Endothelial cell of umbilical vein (primary cell): ENCODE results near the gene MOB1B. TPM values are rescaled to one million over a fixed set of nuclear protein-coding genes. Genes with fewer than 3 reads are reported as not detected.
"Not testable (repeated sequence)": the region's sequence is repeated elsewhere in the genome, so short reads cannot be mapped to it uniquely, and the experiment has no call there.

Experiments used
- BruUV-seq: library from RNA; stranded (reverse); fragments of 400-500 nt; replicated peaks from 2 replicates; lab custom pipeline; 2021; lab: Mats Ljungman, UMichigan
- CTCF ChIA-PET: fragments of 300-600, 350-600 bp; sonication (Branson Sonifier 250); formaldehyde crosslinking; loops from one replicate; lab custom pipeline; 2021; ENCODE audit warnings: antibody characterized with exemption, inconsistent platforms; lab: Charles Lee
- POLR2A ChIA-PET: fragments of 300-600, 350-600 bp; sonication (Branson Sonifier 250); formaldehyde crosslinking; loops from one replicate; lab custom pipeline; 2021; ENCODE audit warnings: antibody characterized with exemption, inconsistent platforms; lab: Charles Lee
- DNase-seq: peaks from one replicate; pipeline ENCODE4 v3.0.0-alpha.2; 2011; ENCODE audit warnings: low read depth, low spot score
- FAIRE-seq: peaks from 2 replicates; lab custom pipeline; 2011; peaks lifted over from hg19 to GRCh38; lab: Jason Lieb, UNC
- H2AFZ ChIP-seq: 2 replicates; pipeline ENCODE4 v1.6.0; 2012; ENCODE audit warnings: low read depth, low read length, control low read depth, inconsistent platforms
- H3K27ac ChIP-seq: 2 replicates; pipeline ENCODE4 v1.5.1; 2011; ENCODE audit warnings: low read depth, mild to moderate bottlenecking, control low read depth, low read length, moderate library complexity; ENCODE audit not compliant: insufficient read depth
- H3K27me3 ChIP-seq, 2 experiments: 2 replicates each; pipeline versions ENCODE4 v1.6.0 to v1.6.1; 2011; ENCODE audit warnings: low read length in 2 of 2, mixed read lengths in 1 of 2; ENCODE audit not compliant: control insufficient read depth in 2 of 2, insufficient read depth in 2 of 2
- H3K36me3 ChIP-seq, 2 experiments: 2 replicates in 1 of 2; 3 replicates in 1 of 2; pipeline ENCODE4 v1.5.1; 2011; ENCODE audit warnings: low read length in 2 of 2, mild to moderate bottlenecking in 1 of 2, moderate library complexity in 1 of 2; ENCODE audit not compliant: control insufficient read depth in 2 of 2, insufficient read depth in 2 of 2; ENCODE audit errors: extremely low read depth in 1 of 2
- H3K4me1 ChIP-seq: 3 replicates; pipeline ENCODE4 v1.5.1; 2011; ENCODE audit warnings: mild to moderate bottlenecking, low read length; ENCODE audit not compliant: control insufficient read depth, insufficient read depth; ENCODE audit errors: extremely low read depth
- H3K4me2 ChIP-seq: 2 replicates; pipeline ENCODE4 v1.6.1; 2011; ENCODE audit warnings: low read length, control low read depth, mixed read lengths; ENCODE audit not compliant: insufficient read depth
- H3K4me3 ChIP-seq, 3 experiments: fragments of 200-600 bp in 1 of 3; sonication (generic), shearing (Covaris generic) in 1 of 3; replicated peaks in 1 of 3; 2 replicates each; pipeline ENCODE4 v1.5.1; 2011 to 2016; ENCODE audit warnings: control low read depth in 3 of 3, low read length in 3 of 3, mild to moderate bottlenecking in 2 of 3, inconsistent platforms in 1 of 3, low read depth in 1 of 3, moderate library complexity in 1 of 3; ENCODE audit not compliant: insufficient read depth in 1 of 3
- H3K79me2 ChIP-seq: 2 replicates; pipeline ENCODE4 v1.6.0; 2012; ENCODE audit warnings: low read length, inconsistent platforms; ENCODE audit not compliant: control insufficient read depth, insufficient read depth
- H3K9ac ChIP-seq: replicated peaks from 2 replicates; pipeline ENCODE3; 2011; ENCODE audit warnings: low read length, control low read depth; ENCODE audit not compliant: insufficient read depth; ENCODE audit errors: extremely low read depth
- H3K9me1 ChIP-seq: replicated peaks from 3 replicates; pipeline ENCODE4 v1.6.0; 2011; ENCODE audit warnings: mild to moderate bottlenecking, low read length; ENCODE audit not compliant: control insufficient read depth, insufficient read depth; ENCODE audit errors: extremely low read depth
- H3K9me3 ChIP-seq: replicated peaks from 2 replicates; pipeline ENCODE4 v1.5.1; 2012; ENCODE audit warnings: low read length, inconsistent platforms; ENCODE audit not compliant: control insufficient read depth, insufficient read depth
- H4K20me1 ChIP-seq: replicated peaks from 2 replicates; pipeline ENCODE3; 2011; ENCODE audit warnings: mild to moderate bottlenecking, low read length; ENCODE audit not compliant: control insufficient read depth, insufficient read depth; ENCODE audit errors: extremely low read depth
- CTCF ChIP-seq, 2 donors: IDR thresholded peaks; 1 replicate in 1 of 2; 2 replicates in 1 of 2; pipeline ENCODE4 v1.5.1; 2011; ENCODE audit warnings: low read length in 2 of 2, mild to moderate bottlenecking in 2 of 2, moderate library complexity in 2 of 2, control low read depth in 1 of 2, inconsistent platforms in 1 of 2, low read depth in 1 of 2; ENCODE audit not compliant: insufficient read depth in 1 of 2; ENCODE audit errors: extremely low read depth in 1 of 2
- EZH2 ChIP-seq: IDR thresholded peaks from 2 replicates; pipeline ENCODE4 v1.6.1; 2012; ENCODE audit warnings: borderline replicate concordance, low read depth, mild to moderate bottlenecking, moderate library complexity, low read length, inconsistent platforms; ENCODE audit not compliant: severe bottlenecking
- FOS ChIP-seq: IDR thresholded peaks from 2 replicates; pipeline ENCODE4 v1.6.1; 2011; ENCODE audit warnings: mild to moderate bottlenecking, low read length, moderate library complexity, borderline replicate concordance; ENCODE audit not compliant: insufficient read depth
- GATA2 ChIP-seq: IDR thresholded peaks from 2 replicates; pipeline ENCODE4 v1.7.0; 2011; ENCODE audit warnings: low read depth, mild to moderate bottlenecking, moderate library complexity, mixed read lengths, low read length; ENCODE audit not compliant: insufficient read length, insufficient read depth
- MAX ChIP-seq: IDR thresholded peaks from 2 replicates; pipeline ENCODE4 v1.6.1; 2011; ENCODE audit not compliant: insufficient read depth, insufficient read length
- MYC ChIP-seq: IDR thresholded peaks from one replicate; pipeline ENCODE4 v1.6.1; 2011; ENCODE audit warnings: mild to moderate bottlenecking, low read depth, low read length
- POLR2A ChIP-seq: IDR thresholded peaks from 2 replicates; pipeline ENCODE4 v1.6.1; 2012; ENCODE audit warnings: low read depth, mild to moderate bottlenecking, control low read depth, low read length
- POLR2AphosphoS5 ChIP-seq: IDR thresholded peaks from 2 replicates; pipeline ENCODE4 v1.6.1; 2012; ENCODE audit warnings: low read depth, mild to moderate bottlenecking, control low read depth, low read length, moderate library complexity; ENCODE audit not compliant: insufficient read depth
- dilution Hi-C: fragments of 300-500 bp; cut with MboI; formaldehyde crosslinking; loops from one replicate; pipeline ENCODE4 v1.15.0; 2019; ENCODE audit warnings: low sequenced_read_pairs; ENCODE audit not compliant: extremely low pct_ligation_motif_present
- intact Hi-C: fragments of 100-400 bp; cut with micrococcal nuclease; formaldehyde crosslinking; loops from one replicate; pipeline ENCODE4 v1.10.0; 2022
- polyA plus RNA-seq, 4 experiments: library from polyadenylated mRNA; depleted of rRNA in 3 of 4; stranded (reverse) in 3 of 4; unstranded in 1 of 4; fragments of >200 nt; gene quantifications; 2 replicates each; pipeline versions ENCODE4 v1.2.1 to v1.2.3, GENCODE V29; 2011 to 2012; ENCODE audit warnings: missing spikeins in 1 of 4
- total RNA-seq: library from RNA; stranded (reverse); gene quantifications from 2 replicates; pipeline ENCODE4 v1.2.3, GENCODE V29; 2021

MOB1B gene
- total and polyA plus RNA-seq, 2 donors (not counting 3 experiments of a cell fraction or from before 2014, with no cell fraction given): 4.3 to 23.9 TPM

- Histone ChIP-seq H2AFZ (no peak overlapping the region), H3K4me3 (no peak overlapping the region), H3K36me3 (peaks cover 0 to 3% of the 10 kb centered on the region in 2 experiments), H3K4me1 (peaks cover 2% of the 10 kb centered on the region), H4K20me1 (no peaks in the 10 kb centered on the region), H3K9me3 (no peaks in the 10 kb centered on the region), H3K27me3 (no peaks in the 10 kb centered on the region), H3K9me1 (no peaks in the 10 kb centered on the region), H3K27ac (no peak overlapping the region), H3K4me2 (no peak overlapping the region), H3K9ac (no peak overlapping the region), H3K79me2 (peaks cover 18% of the 10 kb centered on the region)
- ChIA-PET POLR2A (no interaction called here), CTCF (interaction anchor here (2.3 to 3.5 kb wide), 2 partner anchors 361 to 411 kb away, joined by 30 to 78 read pairs; no protein-coding TSS in a partner anchor)
- FAIRE-seq (no peak), DNase-seq (no peak)
- no TSS peak for BruUV-seq
- TF ChIP-seq MYC (no peak), POLR2A (no peak), FOS (no peak), EZH2 (no peak), CTCF (IDR thresholded peaks at IDR 0.05; ENCODE audit: extremely low read depth in 1 of 2, insufficient read depth in 1 of 2, low read depth in 1 of 2, low read length in 2 of 2) (no peak), GATA2 (no peak), MAX (no peak), POLR2AphosphoS5 (no peak)
- dilution Hi-C loops (no loop called here), intact Hi-C loops (loop anchor here (2.0 to 5.0 kb wide), 2 partner anchors 109 to 411 kb away; partner anchors contain the start of gene MOB1B)
These were observed 109.3 kb downstream of the MOB1B start for GRCh38 chr4:71011451-71011850.

GRCh38 chr4:71017391-71017790 lies 115.2 kb downstream of the MOB1B start:
- H4K20me1 ChIP-seq, DNase-seq, H3K36me3 ChIP-seq, H3K4me1 ChIP-seq, H3K4me2 ChIP-seq, POLR2A ChIA-PET, H3K27ac ChIP-seq, BruUV-seq, FAIRE-seq, H3K27me3 ChIP-seq, H3K4me3 ChIP-seq, H3K9ac ChIP-seq, H2AFZ ChIP-seq, H3K9me3 ChIP-seq, dilution Hi-C loops, H3K79me2 ChIP-seq, H3K9me1 ChIP-seq, intact Hi-C loops: not testable (repeated sequence)
- CTCF ChIA-PET: interaction anchor here (3.6 kb wide), 1 partner anchor 8 kb away, joined by 26 read pairs; no protein-coding TSS in a partner anchor
